GM21447 (cell line): ENCODE data around the gene ATG2B.

Experiments
- ATAC-seq: cut with Tn5 transposase; IDR thresholded peaks from one replicate; pipeline ENCODE4 v1.9.1; 2021; ENCODE audit not compliant: unreplicated experiment

The ATG2B gene

GRCh38 chr14:96309896-96310330 is 53.2 kb downstream of the ATG2B start:
- ATAC-seq: no peak

GRCh38 chr14:96309133-96309895 is 53.8 kb downstream of the ATG2B start:
- no peak for ATAC-seq

GRCh38 chr14:96307434-96307833 is 55.7 kb downstream of the ATG2B start:
- no peak for ATAC-seq

- ATAC-seq: no peak
Observed at GRCh38 chr14:96304956-96305355, 58.2 kb downstream of the ATG2B start.

- ATAC-seq: no peak
Observed at GRCh38 chr14:96303981-96304380, 59.2 kb downstream of the ATG2B start.

- ATAC-seq: no peak
Observed at GRCh38 chr14:96299441-96299840, 63.7 kb downstream of the ATG2B start.

GRCh38 chr14:96297997-96298515 is 65.1 kb downstream of the ATG2B start:
- no peak for ATAC-seq

- no peak for ATAC-seq
Observed at GRCh38 chr14:96297000-96297399, 66.1 kb downstream of the ATG2B start.

GRCh38 chr14:96294246-96294645 is 68.9 kb downstream of the ATG2B start:
- ATAC-seq: no peak

- no peak for ATAC-seq
Observed at GRCh38 chr14:96287856-96288255, 75.3 kb downstream of the ATG2B start.

- no peak for ATAC-seq
Observed at GRCh38 chr14:96286251-96286650, 76.9 kb downstream of the ATG2B start.

- ATAC-seq: no peak
Observed at GRCh38 chr14:96285667-96286066, 77.5 kb downstream of the ATG2B start.

- no peak for ATAC-seq
Observed at GRCh38 chr14:96284430-96284829, 78.7 kb downstream of the ATG2B start.

GRCh38 chr14:96284008-96284407 is 79.1 kb downstream of the ATG2B start:
- ATAC-seq: no peak

- ATAC-seq: no peak
Observed at GRCh38 chr14:96281486-96281885, 81.7 kb downstream of the ATG2B start.

GRCh38 chr14:96280104-96280503 is 83.0 kb downstream of the ATG2B start:
- ATAC-seq: no peak

- ATAC-seq: no peak
Observed at GRCh38 chr14:96279564-96279963, 83.6 kb downstream of the ATG2B start.

GRCh38 chr14:96277890-96278289 is 85.3 kb downstream of the ATG2B start:
- no peak for ATAC-seq

GRCh38 chr14:96275177-96276112 is 87.7 kb downstream of the ATG2B start:
- ATAC-seq: no peak

GRCh38 chr14:96274543-96274942 is 88.6 kb downstream of the ATG2B start:
- no peak for ATAC-seq

GRCh38 chr14:96274122-96274521 is 89.0 kb downstream of the ATG2B start:
- ATAC-seq: no peak

- no peak for ATAC-seq
Observed at GRCh38 chr14:96273629-96274028, 89.5 kb downstream of the ATG2B start.
